GM12873 (cell line): ENCODE data around the gene PRKAB2.

ENCODE experiments used
- CTCF ChIP-seq: IDR thresholded peaks from 2 replicates; pipeline ENCODE4 v1.5.1; 2012; ENCODE audit warnings: low read depth, mild to moderate bottlenecking, moderate library complexity, low read length, control low read depth; ENCODE audit not compliant: insufficient read depth; ENCODE audit errors: missing control alignments

The PRKAB2 gene

GRCh38 chr1:147111381-147112130, 60.7 kb downstream of the PRKAB2 start:
- TF ChIP-seq CTCF, result no peak

- no peak for TF ChIP-seq CTCF
Measured at GRCh38 chr1:147110872-147111271, 61.4 kb downstream of the PRKAB2 start.

- TF ChIP-seq CTCF, result no peak
Measured at GRCh38 chr1:147110434-147110833, 61.8 kb downstream of the PRKAB2 start.

- no peak for TF ChIP-seq CTCF
Measured at GRCh38 chr1:147109762-147110161, 62.5 kb downstream of the PRKAB2 start.

- TF ChIP-seq CTCF, result no peak
Measured at GRCh38 chr1:147109041-147109440, 63.2 kb downstream of the PRKAB2 start.

- no peak for TF ChIP-seq CTCF
Measured at GRCh38 chr1:147105909-147106308, 66.4 kb downstream of the PRKAB2 start.
